ENCODE results near the gene TRPV6.

Gene TRPV6

DNA sequence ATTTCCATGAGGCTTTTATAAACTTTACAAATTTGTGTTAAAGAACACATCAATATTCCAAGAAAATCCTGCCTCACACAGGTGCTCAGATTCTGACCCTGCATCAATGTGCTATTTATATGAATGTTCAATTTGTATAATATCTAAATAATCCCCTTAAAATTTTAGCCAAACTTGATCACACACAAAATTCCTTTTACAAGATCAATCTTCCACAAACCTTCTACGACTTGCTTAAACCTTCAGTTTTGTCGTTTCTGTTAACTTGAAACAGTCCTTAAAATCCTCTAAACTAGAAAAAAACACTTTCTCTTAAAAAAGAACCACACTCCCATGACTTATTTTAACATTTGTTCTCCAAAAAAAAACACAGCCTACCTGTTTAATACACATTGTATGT lies 20.2 kb upstream of the TRPV6 start:
- no peaks in the 10 kb centered on the region for H3K36me3 ChIP-seq (ENCODE audit: insufficient read depth, low read length)
- no peak overlapping the region for H3K4me2 ChIP-seq (ENCODE audit: low read length)
- no peak overlapping the region for H3K9ac ChIP-seq (ENCODE audit: low read depth, low read length)
- no peaks in the 10 kb centered on the region for H3K4me1 ChIP-seq (ENCODE audit: control insufficient read depth, insufficient read depth, low read length)
- H3K27me3 ChIP-seq (ENCODE audit: control insufficient read depth, insufficient read depth, low read length): peaks cover 28% of the 10 kb centered on the region
- no peak overlapping the region for H3K4me3 ChIP-seq (ENCODE audit: low read length)
- H3K9me3 ChIP-seq (replicated peaks; ENCODE audit: low read length): no peaks in the 10 kb centered on the region

GRCh38 chr7:142904128-142904527 lies 18.6 kb upstream of the TRPV6 start:
- no peaks in the 10 kb centered on the region for H3K36me3 ChIP-seq (ENCODE audit: insufficient read depth, low read length)
- peaks cover 26% of the 10 kb centered on the region for H3K27me3 ChIP-seq (ENCODE audit: control insufficient read depth, insufficient read depth, low read length)
- no peaks in the 10 kb centered on the region for H3K4me1 ChIP-seq (ENCODE audit: control insufficient read depth, insufficient read depth, low read length)
- H3K9ac ChIP-seq (ENCODE audit: low read depth, low read length): no peak overlapping the region
- no peak overlapping the region for H3K4me3 ChIP-seq (ENCODE audit: low read length)
- no peaks in the 10 kb centered on the region for H3K9me3 ChIP-seq (replicated peaks; ENCODE audit: low read length)
- no peak overlapping the region for H3K4me2 ChIP-seq (ENCODE audit: low read length)

GRCh38 chr7:142901426-142902259 lies 16.1 kb upstream of the TRPV6 start:
- H3K4me1 ChIP-seq (ENCODE audit: control insufficient read depth, insufficient read depth, low read length): no peaks in the 10 kb centered on the region
- no peak overlapping the region for H3K9ac ChIP-seq (ENCODE audit: low read depth, low read length)
- H3K36me3 ChIP-seq (ENCODE audit: insufficient read depth, low read length): no peaks in the 10 kb centered on the region
- H3K27me3 ChIP-seq (ENCODE audit: control insufficient read depth, insufficient read depth, low read length): peaks cover 39% of the 10 kb centered on the region
- no peak overlapping the region for H3K4me3 ChIP-seq (ENCODE audit: low read length)
- no peaks in the 10 kb centered on the region for H3K9me3 ChIP-seq (replicated peaks; ENCODE audit: low read length)
- H3K4me2 ChIP-seq (ENCODE audit: low read length): no peak overlapping the region

DNA sequence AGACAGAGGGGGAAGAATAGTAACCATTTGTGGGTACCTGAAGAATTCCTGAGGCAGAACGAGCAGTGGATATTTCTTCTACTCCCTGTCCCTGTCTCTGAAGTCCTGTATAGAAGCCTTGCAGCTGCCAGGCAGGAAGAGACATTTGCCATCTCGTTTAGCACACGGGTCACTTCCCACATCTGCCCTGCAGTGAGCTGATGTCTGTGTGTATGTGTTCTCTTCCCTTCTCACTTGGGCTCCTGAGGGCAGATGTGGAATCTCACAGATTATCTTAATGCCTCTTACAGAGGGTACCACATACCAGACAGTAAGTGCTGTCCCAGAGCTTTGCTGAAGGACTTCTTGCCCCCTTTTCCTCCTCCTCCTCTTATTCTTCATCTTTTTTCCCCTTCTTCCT lies 14.1 kb upstream of the TRPV6 start:
- Histone ChIP-seq H3K4me1 (ENCODE audit: control insufficient read depth, insufficient read depth, low read length) (no peaks in the 10 kb centered on the region), H3K27me3 (ENCODE audit: control insufficient read depth, insufficient read depth, low read length) (peaks cover 54% of the 10 kb centered on the region), H3K9ac (ENCODE audit: low read depth, low read length) (no peak overlapping the region), H3K4me2 (ENCODE audit: low read length) (no peak overlapping the region), H3K9me3 (replicated peaks; ENCODE audit: low read length) (no peaks in the 10 kb centered on the region), H3K4me3 (ENCODE audit: low read length) (no peak overlapping the region), H3K36me3 (ENCODE audit: insufficient read depth, low read length) (no peaks in the 10 kb centered on the region)

- H3K4me3 ChIP-seq (ENCODE audit: low read length): no peak overlapping the region
- H3K9ac ChIP-seq (ENCODE audit: low read depth, low read length): no peak overlapping the region
- no peaks in the 10 kb centered on the region for H3K9me3 ChIP-seq (replicated peaks; ENCODE audit: low read length)
- H3K27me3 ChIP-seq (ENCODE audit: control insufficient read depth, insufficient read depth, low read length): peaks cover 58% of the 10 kb centered on the region
- H3K36me3 ChIP-seq (ENCODE audit: insufficient read depth, low read length): no peaks in the 10 kb centered on the region
- H3K4me2 ChIP-seq (ENCODE audit: low read length): no peak overlapping the region
- no peaks in the 10 kb centered on the region for H3K4me1 ChIP-seq (ENCODE audit: control insufficient read depth, insufficient read depth, low read length)
Observed at GRCh38 chr7:142898377-142899170, 13.0 kb upstream of the TRPV6 start.

DNA sequence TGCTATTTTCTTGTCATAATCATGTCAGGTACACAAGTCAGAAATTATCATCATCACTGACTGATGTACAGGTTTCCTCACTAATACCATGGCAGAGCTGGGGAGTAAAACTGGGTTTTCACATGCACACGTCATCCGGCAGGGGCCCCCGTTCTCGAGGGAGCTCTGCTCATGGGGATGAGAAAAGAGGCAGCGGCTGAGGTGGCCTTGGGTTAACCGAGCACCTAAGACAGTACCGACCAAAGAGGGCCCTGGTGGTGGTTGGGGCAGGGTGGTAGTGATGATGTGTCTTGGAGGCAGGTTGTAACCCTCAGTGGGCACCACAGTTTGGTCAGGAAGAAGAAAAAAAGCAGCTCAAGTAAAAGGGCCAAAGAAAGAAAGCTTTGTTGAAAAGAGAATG lies 12.1 kb upstream of the TRPV6 start:
- Histone ChIP-seq H3K9me3 (replicated peaks; ENCODE audit: low read length) (no peaks in the 10 kb centered on the region), H3K27me3 (ENCODE audit: control insufficient read depth, insufficient read depth, low read length) (peaks cover 57% of the 10 kb centered on the region), H3K4me1 (ENCODE audit: control insufficient read depth, insufficient read depth, low read length) (no peaks in the 10 kb centered on the region), H3K36me3 (ENCODE audit: insufficient read depth, low read length) (no peaks in the 10 kb centered on the region), H3K4me2 (ENCODE audit: low read length) (no peak overlapping the region), H3K9ac (ENCODE audit: low read depth, low read length) (no peak overlapping the region), H3K4me3 (ENCODE audit: low read length) (no peak overlapping the region)

DNA sequence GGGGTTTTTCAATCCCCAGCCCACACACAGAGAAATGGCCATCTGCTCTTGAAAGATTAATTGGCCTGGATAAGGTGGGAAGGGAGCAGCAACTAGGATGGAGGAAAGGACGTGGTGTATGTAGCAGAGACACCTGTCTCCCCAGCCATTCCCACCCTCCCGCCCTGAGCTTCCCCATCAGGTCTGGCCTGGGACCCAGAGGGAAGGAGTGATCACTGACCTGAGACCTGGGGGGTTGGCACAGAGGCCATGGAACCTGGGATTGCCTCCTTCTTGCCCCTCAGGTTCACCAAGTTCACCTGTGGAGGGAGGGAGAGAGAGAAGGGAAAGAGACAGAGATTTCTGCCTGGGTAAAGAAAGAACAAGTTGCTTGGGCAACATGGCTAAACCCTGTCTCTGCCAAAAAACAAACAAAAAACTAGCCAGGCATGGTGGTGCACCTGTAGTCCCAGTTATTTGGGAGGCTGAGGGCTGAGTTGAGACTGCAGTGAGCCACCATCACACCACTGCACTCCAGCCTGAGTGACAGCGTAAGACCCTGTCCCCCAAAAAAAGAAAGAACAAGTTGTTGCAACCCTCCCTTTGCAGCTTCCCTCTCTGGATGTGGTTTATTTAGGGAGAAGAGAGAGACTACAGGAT lies 11.3 kb upstream of the TRPV6 start:
- peaks cover 57% of the 10 kb centered on the region for H3K27me3 ChIP-seq (ENCODE audit: control insufficient read depth, insufficient read depth, low read length)
- no peaks in the 10 kb centered on the region for H3K9me3 ChIP-seq (replicated peaks; ENCODE audit: low read length)
- H3K4me3 ChIP-seq (ENCODE audit: low read length): no peak overlapping the region
- H3K36me3 ChIP-seq (ENCODE audit: insufficient read depth, low read length): no peaks in the 10 kb centered on the region
- H3K9ac ChIP-seq (ENCODE audit: low read depth, low read length): no peak overlapping the region
- H3K4me1 ChIP-seq (ENCODE audit: control insufficient read depth, insufficient read depth, low read length): no peaks in the 10 kb centered on the region
- no peak overlapping the region for H3K4me2 ChIP-seq (ENCODE audit: low read length)

GRCh38 chr7:142896151-142896550 lies 10.6 kb upstream of the TRPV6 start:
- Histone ChIP-seq H3K9me3 (replicated peaks; ENCODE audit: low read length) (no peaks in the 10 kb centered on the region), H3K27me3 (ENCODE audit: control insufficient read depth, insufficient read depth, low read length) (peaks cover 54% of the 10 kb centered on the region), H3K4me2 (ENCODE audit: low read length) (no peak overlapping the region), H3K4me3 (ENCODE audit: low read length) (no peak overlapping the region), H3K36me3 (ENCODE audit: insufficient read depth, low read length) (no peaks in the 10 kb centered on the region), H3K9ac (ENCODE audit: low read depth, low read length) (no peak overlapping the region), H3K4me1 (ENCODE audit: control insufficient read depth, insufficient read depth, low read length) (no peaks in the 10 kb centered on the region)

GRCh38 chr7:142894985-142895593 lies 9.5 kb upstream of the TRPV6 start:
- H3K27me3 ChIP-seq (ENCODE audit: control insufficient read depth, insufficient read depth, low read length): peaks cover 53% of the 10 kb centered on the region
- H3K9me3 ChIP-seq (replicated peaks; ENCODE audit: low read length): no peaks in the 10 kb centered on the region
- no peak overlapping the region for H3K9ac ChIP-seq (ENCODE audit: low read depth, low read length)
- H3K36me3 ChIP-seq (ENCODE audit: insufficient read depth, low read length): no peaks in the 10 kb centered on the region
- H3K4me1 ChIP-seq (ENCODE audit: control insufficient read depth, insufficient read depth, low read length): no peaks in the 10 kb centered on the region
- no peak overlapping the region for H3K4me3 ChIP-seq (ENCODE audit: low read length)
- no peak overlapping the region for H3K4me2 ChIP-seq (ENCODE audit: low read length)

- Histone ChIP-seq H3K9me3 (replicated peaks; ENCODE audit: low read length) (no peaks in the 10 kb centered on the region), H3K4me3 (ENCODE audit: low read length) (no peak overlapping the region), H3K36me3 (ENCODE audit: insufficient read depth, low read length) (no peaks in the 10 kb centered on the region), H3K27me3 (ENCODE audit: control insufficient read depth, insufficient read depth, low read length) (peaks cover 46% of the 10 kb centered on the region), H3K4me1 (ENCODE audit: control insufficient read depth, insufficient read depth, low read length) (no peaks in the 10 kb centered on the region), H3K4me2 (ENCODE audit: low read length) (no peak overlapping the region), H3K9ac (ENCODE audit: low read depth, low read length) (no peak overlapping the region)
Observed at GRCh38 chr7:142894112-142894984, 8.8 kb upstream of the TRPV6 start.
